GM18511 (cell line): ENCODE data around the gene KCNMA1.
"Not testable (repeated sequence)": the region's sequence is repeated elsewhere in the genome, so short reads cannot be mapped to it uniquely, and the experiment has no call there.

Source experiments
- ATAC-seq: cut with Tn5 transposase; IDR thresholded peaks from one replicate; pipeline ENCODE4 v1.9.1; 2021; ENCODE audit warnings: mild to moderate bottlenecking, moderate library complexity; ENCODE audit not compliant: unreplicated experiment

The KCNMA1 gene

GRCh38 chr10:77355844-77356243 is 281.8 kb downstream of the KCNMA1 start:
- ATAC-seq: no peak

- ATAC-seq: no peak
Observed at GRCh38 chr10:77351386-77351785, 286.2 kb downstream of the KCNMA1 start.

GRCh38 chr10:77350711-77351119 is 286.9 kb downstream of the KCNMA1 start:
- ATAC-seq: no peak

GRCh38 chr10:77350134-77350533 is 287.5 kb downstream of the KCNMA1 start:
- ATAC-seq: no peak

GRCh38 chr10:77349226-77349625 is 288.4 kb downstream of the KCNMA1 start:
- no peak for ATAC-seq

GRCh38 chr10:77348751-77349150 is 288.9 kb downstream of the KCNMA1 start:
- ATAC-seq: no peak

- ATAC-seq: no peak
Observed at GRCh38 chr10:77348082-77348481, 289.5 kb downstream of the KCNMA1 start.

GRCh38 chr10:77347052-77347451 is 290.6 kb downstream of the KCNMA1 start:
- no peak for ATAC-seq

GRCh38 chr10:77341055-77341454 is 296.6 kb downstream of the KCNMA1 start:
- ATAC-seq: no peak

- ATAC-seq: not testable (repeated sequence)
Observed at GRCh38 chr10:77339872-77340271, 297.7 kb downstream of the KCNMA1 start.

- ATAC-seq: no peak
Observed at GRCh38 chr10:77339166-77339565, 298.4 kb downstream of the KCNMA1 start.

GRCh38 chr10:77338143-77338542 is 299.5 kb downstream of the KCNMA1 start:
- ATAC-seq: no peak

- ATAC-seq: no peak
Observed at GRCh38 chr10:77334501-77334900, 303.1 kb downstream of the KCNMA1 start.

- no peak for ATAC-seq
Observed at GRCh38 chr10:77333610-77334340, 303.8 kb downstream of the KCNMA1 start.

GRCh38 chr10:77332256-77332655 is 305.4 kb downstream of the KCNMA1 start:
- no peak for ATAC-seq

GRCh38 chr10:77328272-77328816 is 309.3 kb downstream of the KCNMA1 start:
- no peak for ATAC-seq

- no peak for ATAC-seq
Observed at GRCh38 chr10:77325233-77325537, 312.4 kb downstream of the KCNMA1 start.

- ATAC-seq: no peak
Observed at GRCh38 chr10:77321838-77322237, 315.8 kb downstream of the KCNMA1 start.

- ATAC-seq: no peak
Observed at GRCh38 chr10:77320971-77321471, 316.6 kb downstream of the KCNMA1 start.

GRCh38 chr10:77319557-77319956 is 318.1 kb downstream of the KCNMA1 start:
- no peak for ATAC-seq

- no peak for ATAC-seq
Observed at GRCh38 chr10:77318739-77319138, 318.9 kb downstream of the KCNMA1 start.

GRCh38 chr10:77317221-77317620 is 320.4 kb downstream of the KCNMA1 start:
- ATAC-seq: no peak
